Measurements from ENCODE around the gene TMEM256.

- TF ChIP-seq, protein P1, sequence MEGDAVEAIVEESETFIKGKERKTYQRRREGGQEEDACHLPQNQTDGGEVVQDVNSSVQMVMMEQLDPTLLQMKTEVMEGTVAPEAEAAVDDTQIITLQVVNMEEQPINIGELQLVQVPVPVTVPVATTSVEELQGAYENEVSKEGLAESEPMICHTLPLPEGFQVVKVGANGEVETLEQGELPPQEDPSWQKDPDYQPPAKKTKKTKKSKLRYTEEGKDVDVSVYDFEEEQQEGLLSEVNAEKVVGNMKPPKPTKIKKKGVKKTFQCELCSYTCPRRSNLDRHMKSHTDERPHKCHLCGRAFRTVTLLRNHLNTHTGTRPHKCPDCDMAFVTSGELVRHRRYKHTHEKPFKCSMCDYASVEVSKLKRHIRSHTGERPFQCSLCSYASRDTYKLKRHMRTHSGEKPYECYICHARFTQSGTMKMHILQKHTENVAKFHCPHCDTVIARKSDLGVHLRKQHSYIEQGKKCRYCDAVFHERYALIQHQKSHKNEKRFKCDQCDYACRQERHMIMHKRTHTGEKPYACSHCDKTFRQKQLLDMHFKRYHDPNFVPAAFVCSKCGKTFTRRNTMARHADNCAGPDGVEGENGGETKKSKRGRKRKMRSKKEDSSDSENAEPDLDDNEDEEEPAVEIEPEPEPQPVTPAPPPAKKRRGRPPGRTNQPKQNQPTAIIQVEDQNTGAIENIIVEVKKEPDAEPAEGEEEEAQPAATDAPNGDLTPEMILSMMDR (IDR thresholded peaks at IDR 0.05), result no peak
- no peak for TF ChIP-seq POLR2A (IDR thresholded peaks at IDR 0.05; ENCODE audit: low read depth)
These were observed 15.0 kb downstream of the TMEM256 start for GRCh38 chr17:7388856-7389255.
